D721Med (cell line): ENCODE measurements around the gene TOX3.

ENCODE experiments used
- DNase-seq: peaks from one replicate; pipeline ENCODE4 v3.0.0; 2011; ENCODE audit warnings: low spot score; ENCODE audit not compliant: insufficient read length
- FAIRE-seq: peaks from 2 replicates; lab custom pipeline; 2011; peaks lifted over from hg19 to GRCh38; lab: Jason Lieb, UNC
- CTCF ChIP-seq: IDR thresholded peaks from 2 replicates; pipeline ENCODE4 v1.5.1; 2012; ENCODE audit warnings: mild to moderate bottlenecking, control low read depth; ENCODE audit not compliant: insufficient read depth; ENCODE audit errors: missing control alignments

Gene TOX3

GRCh38 chr16:52474679-52475078, 72.3 kb downstream of the TOX3 start:
- no peak for DNase-seq
- FAIRE-seq, result no peak
- no peak for TF ChIP-seq CTCF

- no peak for TF ChIP-seq CTCF
- no peak for FAIRE-seq
- DNase-seq, result no peak
Observed at GRCh38 chr16:52473096-52473495, 73.8 kb downstream of the TOX3 start.

GRCh38 chr16:52471650-52472370, 75.1 kb downstream of the TOX3 start:
- no peak for DNase-seq
- no peak for FAIRE-seq
- no peak for TF ChIP-seq CTCF

- no peak for TF ChIP-seq CTCF
- FAIRE-seq (no peak), DNase-seq (no peak)
Observed at GRCh38 chr16:52470585-52470984, 76.4 kb downstream of the TOX3 start.

- DNase-seq (no peak), FAIRE-seq (no peak)
- TF ChIP-seq CTCF, result no peak
Observed at GRCh38 chr16:52469775-52470174, 77.2 kb downstream of the TOX3 start.

GRCh38 chr16:52469091-52469490, 77.9 kb downstream of the TOX3 start:
- FAIRE-seq (no peak), DNase-seq (no peak)
- no peak for TF ChIP-seq CTCF

- no peak for TF ChIP-seq CTCF
- FAIRE-seq (no peak), DNase-seq (no peak)
Observed at GRCh38 chr16:52467753-52468152, 79.2 kb downstream of the TOX3 start.
